NCI-H146 (cell line): Measurements from ENCODE around the gene DEFB114.

Source experiments
- DNase-seq: peaks from one replicate; lab custom pipeline; 2025; lab: John Stamatoyannopoulos, UW

The DEFB114 gene

GRCh38 chr6:49935387-49935786 is 28.6 kb downstream of the DEFB114 start:
- no peak for DNase-seq

- no peak for DNase-seq
Observed at GRCh38 chr6:49934770-49935169, 29.2 kb downstream of the DEFB114 start.

- no peak for DNase-seq
Observed at GRCh38 chr6:49933526-49933925, 30.4 kb downstream of the DEFB114 start.

- no peak for DNase-seq
Observed at GRCh38 chr6:49929340-49929739, 34.6 kb downstream of the DEFB114 start.

- no peak for DNase-seq
Observed at GRCh38 chr6:49923826-49924225, 40.1 kb downstream of the DEFB114 start.

- DNase-seq = no peak
Observed at GRCh38 chr6:49919935-49920644, 43.9 kb downstream of the DEFB114 start.

- DNase-seq = no peak
Observed at GRCh38 chr6:49919261-49919660, 44.7 kb downstream of the DEFB114 start.

GRCh38 chr6:49918787-49919186 is 45.2 kb downstream of the DEFB114 start:
- DNase-seq = no peak

- DNase-seq = no peak
Observed at GRCh38 chr6:49915035-49915434, 48.9 kb downstream of the DEFB114 start.

- peak; percentile 38 for DNase-seq
Observed at GRCh38 chr6:49913636-49914375, 50.2 kb downstream of the DEFB114 start.

GRCh38 chr6:49912196-49912595 is 51.8 kb downstream of the DEFB114 start:
- no peak for DNase-seq

GRCh38 chr6:49911252-49911651 is 52.7 kb downstream of the DEFB114 start:
- DNase-seq = no peak
